Testis (tissue), 3 donors: ENCODE results near the gene ALDH4A1. TPM values are rescaled to one million over a fixed set of nuclear protein-coding genes. Genes with fewer than 3 reads are reported as not detected.

ENCODE experiments used
- DNase-seq: peaks from one replicate; pipeline ENCODE4 v3.0.0-alpha.2; 2019
- H3K27ac ChIP-seq, 2 donors: fragments of 200-600 bp; sonication (generic); one replicate each; pipeline ENCODE4 v1.5.1; 2019
- H3K27me3 ChIP-seq: fragments of 200-600 bp; sonication (generic); one replicate; pipeline ENCODE4 v1.5.1; 2019
- H3K36me3 ChIP-seq: fragments of 200-600 bp; sonication (generic); one replicate; pipeline ENCODE4 v1.5.1; 2017; ENCODE audit warnings: low read depth; ENCODE audit errors: missing control alignments
- H3K4me1 ChIP-seq: fragments of 200-600 bp; sonication (generic); one replicate; pipeline ENCODE4 v1.5.1; 2019
- H3K4me3 ChIP-seq, 2 donors: fragments of 200-600 bp; sonication (generic); one replicate each; pipeline ENCODE4 v1.5.1; 2017 to 2019
- H3K9me3 ChIP-seq: fragments of 200-600 bp; sonication (generic); one replicate; pipeline ENCODE4 v1.5.1; 2017
- CTCF ChIP-seq, 3 experiments: fragments of 450-650 bp in 2 of 3; fragments of 200-600 bp in 1 of 3; sonication (generic) in 1 of 3; IDR thresholded peaks; one replicate each; pipeline ENCODE4 v1.5.1; 2016 to 2019; ENCODE audit warnings: antibody characterized with exemption in 3 of 3, mild to moderate bottlenecking in 2 of 3, moderate library complexity in 1 of 3
- POLR2A ChIP-seq: fragments of 450-650 bp; IDR thresholded peaks from one replicate; pipeline ENCODE4 v1.6.1; 2017; ENCODE audit warnings: antibody characterized with exemption, mild to moderate bottlenecking, moderate library complexity
- whole genome bisulfite sequencing, 2 donors: methylation state at CpG; one replicate each; pipeline ENCODE4 v1.1.5; 2018; 5-methylcytosine and 5-hydroxymethylcytosine counted together
- intact Hi-C: fragments of 100-400 bp; cut with DNase I; formaldehyde crosslinking; loops from one replicate; pipeline ENCODE4 v1.15.1; 2023; ENCODE audit warnings: low total_unique reads
- polyA plus RNA-seq: library from polyadenylated mRNA; stranded (reverse); fragments of 350-450 nt; fragmentation: Illumina TruSeq; extraction: RNeasy Lipid Tissue Mini Kit (QIAGEN cat#74804); gene quantifications from one replicate; pipeline ENCODE4 v1.2.3, GENCODE V29; 2014; ENCODE audit warnings: low read depth, low replicate concordance; ENCODE audit not compliant: insufficient read depth
- total RNA-seq, 2 donors: library from RNA; depleted of rRNA; stranded (reverse); fragments of >200 nt; gene quantifications; one replicate each; pipeline ENCODE4 v1.2.3, GENCODE V29; 2016

Gene ALDH4A1
- total and polyA plus RNA-seq, 3 donors from 2014 or later = 8.2 to 10.6 (median 9.6) TPM

- Histone ChIP-seq H3K27ac (no peak overlapping the region), H3K4me1 (no peaks in the 10 kb centered on the region), H3K27me3 (no peaks in the 10 kb centered on the region), H3K9me3 (no peaks in the 10 kb centered on the region), H3K4me3 (no peak overlapping the region), H3K36me3 (no peaks in the 10 kb centered on the region)
- TF ChIP-seq POLR2A (no peak), CTCF (IDR thresholded peaks at IDR 0.05) (no peak)
- no peak for DNase-seq
- intact Hi-C loops = no loop called here
- 88 to 90% methylated on average over 4 to 5 of the region's 5 CpGs for WGBS, 2 donors
These were observed 30.0 kb upstream of the ALDH4A1 start for GRCh38 chr1:18932387-18932786.

GRCh38 chr1:18931730-18932129 lies 29.4 kb upstream of the ALDH4A1 start:
- no peak for DNase-seq
- Histone ChIP-seq H3K27me3 (no peaks in the 10 kb centered on the region), H3K4me1 (no peaks in the 10 kb centered on the region), H3K4me3 (no peak overlapping the region), H3K36me3 (no peaks in the 10 kb centered on the region), H3K9me3 (no peaks in the 10 kb centered on the region), H3K27ac (no peak overlapping the region)
- 84 to 87% methylated on average over 10 of the region's 10 CpGs for WGBS, 2 donors
- no peak for TF ChIP-seq CTCF (IDR thresholded peaks at IDR 0.05)
- TF ChIP-seq POLR2A = no peak
- intact Hi-C loops = no loop called here

- Histone ChIP-seq H3K9me3 (no peaks in the 10 kb centered on the region), H3K4me3 (no peak overlapping the region), H3K27ac (no peak overlapping the region), H3K36me3 (no peaks in the 10 kb centered on the region), H3K4me1 (no peaks in the 10 kb centered on the region), H3K27me3 (no peaks in the 10 kb centered on the region)
- TF ChIP-seq CTCF (IDR thresholded peaks at IDR 0.05) (no peak), POLR2A (no peak)
- intact Hi-C loops = no loop called here
- 92% methylated on average over 3 to 7 of the region's 7 CpGs for WGBS, 2 donors
- no peak for DNase-seq
These were observed 27.3 kb upstream of the ALDH4A1 start for GRCh38 chr1:18929686-18930085.

GRCh38 chr1:18928985-18929384 lies 26.6 kb upstream of the ALDH4A1 start:
- H3K36me3 ChIP-seq = no peaks in the 10 kb centered on the region
- TF ChIP-seq CTCF (IDR thresholded peaks at IDR 0.05) (no peak), POLR2A (no peak)
- no peak overlapping the region for H3K27ac ChIP-seq
- no peaks in the 10 kb centered on the region for H3K9me3 ChIP-seq
- DNase-seq = no peak
- intact Hi-C loops = no loop called here
- no peaks in the 10 kb centered on the region for H3K27me3 ChIP-seq
- no peak overlapping the region for H3K4me3 ChIP-seq
- 90 to 98% methylated on average over 6 of the region's 6 CpGs for whole genome bisulfite sequencing, 2 donors
- no peaks in the 10 kb centered on the region for H3K4me1 ChIP-seq

- TF ChIP-seq CTCF (IDR thresholded peaks at IDR 0.05) (no peak), POLR2A (no peak)
- DNase-seq = no peak
- Histone ChIP-seq H3K27ac (no peak overlapping the region), H3K4me3 (no peak overlapping the region), H3K36me3 (no peaks in the 10 kb centered on the region), H3K9me3 (no peaks in the 10 kb centered on the region), H3K27me3 (no peaks in the 10 kb centered on the region), H3K4me1 (no peaks in the 10 kb centered on the region)
- 72 to 80% methylated on average over 7 of the region's 8 CpGs for WGBS, 2 donors
- intact Hi-C loops = no loop called here
These were observed 26.1 kb upstream of the ALDH4A1 start for GRCh38 chr1:18928406-18928805.
